HEK293 (cell line): ENCODE measurements around the gene TMEM125.

Experiments used
- CTCF ChIA-PET: fragments of 350-600 bp; formaldehyde crosslinking; extraction: SDS; loops from one replicate; lab custom pipeline; 2021; ENCODE audit warnings: antibody characterized with exemption; lab: Yijun Ruan, JAX
- POLR2A ChIA-PET: fragments of 300-600 bp; formaldehyde crosslinking; extraction: SDS; loops from one replicate; lab custom pipeline; 2020; ENCODE audit warnings: antibody characterized with exemption, inconsistent platforms; lab: Yijun Ruan, JAX
- H3K27ac ChIP-seq: fragments of 200-500 bp; sonication (Bioruptor generic); 2 replicates; pipeline ENCODE4 v1.5.1; 2014; ENCODE audit warnings: low read depth, low read length, control low read depth, inconsistent platforms; ENCODE audit errors: extremely low read depth
- H3K36me3 ChIP-seq, 2 experiments: fragments of 200-500 bp in 1 of 2; sonication (Bioruptor generic) in 1 of 2; 1 replicate in 1 of 2; 2 replicates in 1 of 2; pipeline ENCODE4 v1.5.1; 2014 to 2017; ENCODE audit warnings: inconsistent platforms in 2 of 2, low read length in 2 of 2; ENCODE audit not compliant: control insufficient read depth in 2 of 2, insufficient read depth in 1 of 2
- H3K4me1 ChIP-seq: fragments of 200-500 bp; sonication (Bioruptor generic); 2 replicates; pipeline ENCODE4 v1.5.1; 2014; ENCODE audit warnings: mild to moderate bottlenecking, low read length, inconsistent platforms; ENCODE audit not compliant: control insufficient read depth, insufficient read depth
- H3K4me3 ChIP-seq: 2 replicates; pipeline ENCODE4 v1.5.1; 2011; ENCODE audit warnings: low read depth, mild to moderate bottlenecking, control low read depth, low read length, moderate library complexity
- H3K9me3 ChIP-seq: fragments of 200-500 bp; sonication (Bioruptor generic); 2 replicates; pipeline ENCODE4 v1.5.1; 2014; ENCODE audit warnings: low read depth, low read length, inconsistent platforms; ENCODE audit not compliant: control insufficient read depth, insufficient read depth
- EGR2 ChIP-seq: fragments of 450-650 bp; formaldehyde crosslinking; IDR thresholded peaks from 2 replicates; pipeline ENCODE4 v1.5.1; 2016; ENCODE audit warnings: low read depth, missing biosample characterization, missing genetic modification characterization
- HIC1 ChIP-seq: fragments of 450-650 bp; formaldehyde crosslinking; IDR thresholded peaks from 2 replicates; pipeline ENCODE4 v1.5.1; 2016; ENCODE audit warnings: missing biosample characterization, missing genetic modification characterization
- PRDM4 ChIP-seq: fragments of 450-650 bp; formaldehyde crosslinking; IDR thresholded peaks from 2 replicates; pipeline ENCODE4 v1.5.1; 2017; ENCODE audit warnings: missing biosample characterization, missing genetic modification characterization
- TCF7L2 ChIP-seq: IDR thresholded peaks from 2 replicates; pipeline ENCODE4 v1.6.1; 2011; ENCODE audit warnings: low read depth, mild to moderate bottlenecking, inconsistent platforms, low read length, moderate library complexity, borderline replicate concordance
- ZBTB21 ChIP-seq: fragments of 450-650 bp; formaldehyde crosslinking; IDR thresholded peaks from 2 replicates; pipeline ENCODE4 v1.5.1; 2017; ENCODE audit warnings: missing biosample characterization, missing genetic modification characterization
- ZBTB44 ChIP-seq: fragments of 450-650 bp; IDR thresholded peaks from 2 replicates; pipeline ENCODE4 v1.5.1; 2018; ENCODE audit warnings: missing biosample characterization, mild to moderate bottlenecking, missing genetic modification characterization
- ZFHX2 ChIP-seq: fragments of 450-650 bp; formaldehyde crosslinking; conservative IDR thresholded peaks from 2 replicates; pipeline ENCODE4 v1.5.1; 2016; ENCODE audit warnings: missing biosample characterization, missing genetic modification characterization
- ZNF19 ChIP-seq: fragments of 450-650 bp; formaldehyde crosslinking; IDR thresholded peaks from 2 replicates; pipeline ENCODE4; 2016; ENCODE audit warnings: missing biosample characterization, missing genetic modification characterization, low read depth
- ZNF211 ChIP-seq: fragments of 450-650 bp; formaldehyde crosslinking; IDR thresholded peaks from 2 replicates; pipeline ENCODE4 v1.5.1; 2016; ENCODE audit warnings: low read depth, missing biosample characterization, missing genetic modification characterization
- ZNF26 ChIP-seq: fragments of 450-650 bp; formaldehyde crosslinking; IDR thresholded peaks from 2 replicates; pipeline ENCODE4 v1.5.1; 2016; ENCODE audit warnings: missing biosample characterization, missing genetic modification characterization
- ZNF266 ChIP-seq: fragments of 450-650 bp; formaldehyde crosslinking; IDR thresholded peaks from 2 replicates; pipeline ENCODE4 v1.5.1; 2016; ENCODE audit warnings: missing biosample characterization, missing genetic modification characterization, low read depth
- ZNF341 ChIP-seq: fragments of 450-650 bp; formaldehyde crosslinking; IDR thresholded peaks from 2 replicates; pipeline ENCODE4; 2016; ENCODE audit warnings: low read depth, missing biosample characterization, missing genetic modification characterization
- ZNF529 ChIP-seq: fragments of 450-650 bp; formaldehyde crosslinking; IDR thresholded peaks from 2 replicates; pipeline ENCODE4 v1.5.1; 2017; ENCODE audit warnings: missing genetic modification characterization, missing biosample characterization; ENCODE audit not compliant: insufficient replicate concordance
- ZNF544 ChIP-seq: fragments of 450-650 bp; formaldehyde crosslinking; IDR thresholded peaks from 2 replicates; pipeline ENCODE4 v1.5.0; 2017; ENCODE audit warnings: missing biosample characterization, missing genetic modification characterization
- ZNF571 ChIP-seq: fragments of 450-650 bp; formaldehyde crosslinking; IDR thresholded peaks from 2 replicates; pipeline ENCODE4 v1.5.0; 2017; ENCODE audit warnings: missing biosample characterization, missing genetic modification characterization
- ZNF610 ChIP-seq: fragments of 450-650 bp; formaldehyde crosslinking; IDR thresholded peaks from 2 replicates; pipeline ENCODE4 v1.5.1; 2016; ENCODE audit warnings: missing biosample characterization, missing genetic modification characterization, borderline replicate concordance
- ZNF621 ChIP-seq: fragments of 450-650 bp; formaldehyde crosslinking; IDR thresholded peaks from 2 replicates; pipeline ENCODE4 v1.5.1; 2017; ENCODE audit warnings: missing biosample characterization, missing genetic modification characterization
- ZNF626 ChIP-seq: fragments of 450-650 bp; sonication (Bioruptor Pico); formaldehyde crosslinking; IDR thresholded peaks from 2 replicates; pipeline ENCODE4 v1.5.1; 2018; ENCODE audit warnings: missing biosample characterization, missing genetic modification characterization, inconsistent platforms
- ZNF654 ChIP-seq: fragments of 450-650 bp; formaldehyde crosslinking; IDR thresholded peaks from 2 replicates; pipeline ENCODE4 v1.5.1; 2016; ENCODE audit warnings: low read depth, missing biosample characterization, missing genetic modification characterization
- ZNF677 ChIP-seq: fragments of 450-650 bp; IDR thresholded peaks from 2 replicates; pipeline ENCODE4 v1.5.0; 2018; ENCODE audit warnings: missing biosample characterization, mild to moderate bottlenecking, missing genetic modification characterization, moderate library complexity
- ZSCAN18 ChIP-seq: fragments of 450-650 bp; formaldehyde crosslinking; IDR thresholded peaks from 2 replicates; pipeline ENCODE4 v1.5.1; 2016; ENCODE audit warnings: missing biosample characterization, missing genetic modification characterization

The TMEM125 gene

GRCh38 chr1:43233631-43234030 lies 36.2 kb upstream of the TMEM125 start:
- Histone ChIP-seq H3K36me3 (no peaks in the 10 kb centered on the region), H3K27ac (no peak overlapping the region), H3K4me1 (no peaks in the 10 kb centered on the region), H3K4me3 (no peak overlapping the region), H3K9me3 (no peaks in the 10 kb centered on the region)
- ChIA-PET CTCF (interaction anchor here (0.6 to 11.4 kb wide), 3 partner anchors 68 to 530 kb away, joined by 3 to 110 read pairs (median 4); no protein-coding TSS in a partner anchor), POLR2A (no interaction called here)
- TF ChIP-seq ZNF544 (tag by site-specific recombination) (no peak), ZNF654 (tag by site-specific recombination) (no peak), ZBTB44 (tag by site-specific recombination) (no peak), ZNF266 (tag by site-specific recombination) (no peak), PRDM4 (tag by site-specific recombination) (no peak), ZNF26 (no peak), HIC1 (tag by site-specific recombination) (no peak), ZNF341 (tag by site-specific recombination) (no peak)

- ChIA-PET POLR2A (no interaction called here), CTCF (interaction anchor here (11.4 kb wide), 1 partner anchor 180 kb away, joined by 110 read pairs; no protein-coding TSS in a partner anchor)
- no peaks in the 10 kb centered on the region for H3K36me3 ChIP-seq
- H3K9me3 ChIP-seq, result no peaks in the 10 kb centered on the region
- H3K27ac ChIP-seq, result no peak overlapping the region
- H3K4me1 ChIP-seq, result no peaks in the 10 kb centered on the region
- no peak overlapping the region for H3K4me3 ChIP-seq
- TF ChIP-seq ZNF677 (tag by site-specific recombination), result no peak
- no peak for TF ChIP-seq ZBTB21
- TF ChIP-seq, all 188 proteins: peak for 0
These were observed 35.5 kb upstream of the TMEM125 start for GRCh38 chr1:43234267-43234666.

GRCh38 chr1:43235040-43235439 lies 34.7 kb upstream of the TMEM125 start:
- TF ChIP-seq ZNF621 (tag by site-specific recombination) (no peak), ZFHX2 (peak; percentile 68), TCF7L2 (no peak), ZNF529 (no peak), ZNF19 (no peak), ZSCAN18 (tag by site-specific recombination) (no peak), ZNF571 (tag by site-specific recombination) (no peak), EGR2 (peak; percentile 73), ZNF626 (no peak), ZNF211 (tag by site-specific recombination) (no peak), ZNF610 (tag by site-specific recombination) (no peak)
- Histone ChIP-seq H3K36me3 (no peaks in the 10 kb centered on the region), H3K4me3 (no peak overlapping the region), H3K9me3 (no peaks in the 10 kb centered on the region), H3K4me1 (no peaks in the 10 kb centered on the region), H3K27ac (no peak overlapping the region)
- ChIA-PET POLR2A (no interaction called here), CTCF (interaction anchor here (11.4 kb wide), 1 partner anchor 179 kb away, joined by 110 read pairs; no protein-coding TSS in a partner anchor)
